HEK293T (cell line): ENCODE results near the gene MAST4.
A peak's percentile ranks its signal among the peaks of the same experiment; 100 is the strongest.

ENCODE experiments used
- CTCF ChIA-PET: fragments of 350-600 bp; formaldehyde crosslinking; extraction: SDS; loops from one replicate; lab custom pipeline; 2021; ENCODE audit warnings: antibody characterized with exemption, inconsistent platforms; lab: Yijun Ruan, JAX
- POLR2A ChIA-PET: fragments of 350-600 bp; formaldehyde crosslinking; extraction: SDS; loops from one replicate; lab custom pipeline; 2020; ENCODE audit warnings: antibody characterized with exemption, inconsistent platforms; lab: Yijun Ruan, JAX
- DNase-seq: peaks from one replicate; pipeline ENCODE4 v3.0.0; 2012; ENCODE audit warnings: mixed read lengths; ENCODE audit errors: extremely low spot score
- ARNT ChIP-seq: fragments of 450-650 bp; IDR thresholded peaks from 2 replicates; pipeline ENCODE4 v1.6.1; 2017; ENCODE audit warnings: mild to moderate bottlenecking
- BHLHE40 ChIP-seq: fragments of 450-650 bp; IDR thresholded peaks from 2 replicates; pipeline ENCODE4 v1.6.1; 2016; ENCODE audit warnings: mild to moderate bottlenecking, moderate library complexity, borderline replicate concordance
- CTBP1 ChIP-seq: fragments of 450-650 bp; IDR thresholded peaks from 2 replicates; pipeline ENCODE4 v1.6.1; 2016; ENCODE audit warnings: borderline replicate concordance
- ELF4 ChIP-seq: fragments of 450-650 bp; IDR thresholded peaks from 2 replicates; pipeline ENCODE4 v1.6.1; 2017; ENCODE audit warnings: antibody characterized with exemption
- FOXA1 ChIP-seq: fragments of 450-650 bp; IDR thresholded peaks from 2 replicates; pipeline ENCODE4 v1.6.1; 2016; ENCODE audit warnings: mild to moderate bottlenecking
- FOXK2 ChIP-seq: fragments of 450-650 bp; IDR thresholded peaks from 2 replicates; pipeline ENCODE4 v1.6.1; 2016; ENCODE audit warnings: mild to moderate bottlenecking
- FOXM1 ChIP-seq: fragments of 450-650 bp; IDR thresholded peaks from 2 replicates; pipeline ENCODE4 v1.6.1; 2017; ENCODE audit warnings: mild to moderate bottlenecking, borderline replicate concordance
- HDGF ChIP-seq: fragments of 450-650 bp; IDR thresholded peaks from 2 replicates; pipeline ENCODE4 v1.6.1; 2017; ENCODE audit warnings: antibody characterized with exemption, borderline replicate concordance
- L3MBTL2 ChIP-seq: fragments of 450-650 bp; conservative IDR thresholded peaks from 2 replicates; pipeline ENCODE4 v1.6.1; 2016; ENCODE audit warnings: mild to moderate bottlenecking
- LEF1 ChIP-seq: fragments of 450-650 bp; IDR thresholded peaks from 2 replicates; pipeline ENCODE4 v1.6.1; 2017; ENCODE audit warnings: mild to moderate bottlenecking, borderline replicate concordance
- NFRKB ChIP-seq: fragments of 450-650 bp; IDR thresholded peaks from 2 replicates; pipeline ENCODE4 v1.6.1; 2016; ENCODE audit warnings: mild to moderate bottlenecking, moderate library complexity
- SP1 ChIP-seq: fragments of 450-650 bp; IDR thresholded peaks from 2 replicates; pipeline ENCODE4 v1.6.1; 2017
- SUZ12 ChIP-seq: fragments of 450-650 bp; IDR thresholded peaks from 2 replicates; pipeline ENCODE4 v1.6.1; 2016; ENCODE audit warnings: mild to moderate bottlenecking
- TARDBP ChIP-seq: fragments of 450-650 bp; IDR thresholded peaks from 2 replicates; pipeline ENCODE4 v1.6.1; 2016
- ZNF384 ChIP-seq: fragments of 450-650 bp; IDR thresholded peaks from 2 replicates; pipeline ENCODE4 v1.6.1; 2016
- TF ChIP-seq, protein P1 (sequence below): fragments of 450-650 bp; IDR thresholded peaks from 2 replicates; pipeline ENCODE4 v1.6.1; 2016

MAST4 gene

DNA sequence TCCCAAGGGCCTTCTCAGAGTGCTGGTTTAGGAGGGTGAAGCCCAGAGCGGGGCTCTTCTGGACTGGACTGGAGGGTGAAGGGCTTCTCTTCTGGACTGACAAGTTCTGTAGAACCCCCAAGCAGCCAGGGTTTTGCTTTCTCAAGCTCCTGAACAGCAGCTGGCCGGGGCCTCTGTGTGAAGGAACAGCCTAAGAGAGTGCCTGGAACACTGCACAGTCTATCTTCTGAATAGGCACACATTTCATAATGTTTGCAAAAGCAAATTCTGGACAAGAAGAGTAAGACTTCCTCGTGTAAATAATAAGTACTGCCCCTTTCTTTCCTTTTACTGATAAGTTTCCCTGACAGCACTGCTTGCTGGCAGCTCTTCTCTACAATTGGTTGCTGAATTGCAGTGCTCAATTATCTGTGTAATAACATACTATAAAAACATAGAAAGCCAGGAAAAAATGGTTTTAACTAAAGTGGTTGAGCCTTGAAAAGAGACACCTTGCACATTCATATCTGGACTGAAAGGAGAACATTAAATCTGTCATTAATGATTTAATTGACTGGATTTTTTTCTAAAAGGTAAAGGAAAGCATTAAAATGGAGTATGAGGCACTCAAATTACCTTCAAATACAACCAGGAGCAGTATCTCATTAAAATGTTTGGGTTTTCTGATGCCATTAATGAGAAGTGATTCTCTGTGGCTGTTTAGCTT, 20.5 kb downstream of the MAST4 start:
- DNase-seq, result no peak
- TF ChIP-seq ARNT, result no peak
- TF ChIP-seq ZNF384, result 0 out of 2 replicates have a peak, but pooled peaks have one; percentile 23
- CTCF ChIA-PET, result interaction anchor here (1.2 kb wide), 1 partner anchor 310 kb away, joined by 3 read pairs; no protein-coding TSS in a partner anchor
- POLR2A ChIA-PET, result no interaction called here

DNA sequence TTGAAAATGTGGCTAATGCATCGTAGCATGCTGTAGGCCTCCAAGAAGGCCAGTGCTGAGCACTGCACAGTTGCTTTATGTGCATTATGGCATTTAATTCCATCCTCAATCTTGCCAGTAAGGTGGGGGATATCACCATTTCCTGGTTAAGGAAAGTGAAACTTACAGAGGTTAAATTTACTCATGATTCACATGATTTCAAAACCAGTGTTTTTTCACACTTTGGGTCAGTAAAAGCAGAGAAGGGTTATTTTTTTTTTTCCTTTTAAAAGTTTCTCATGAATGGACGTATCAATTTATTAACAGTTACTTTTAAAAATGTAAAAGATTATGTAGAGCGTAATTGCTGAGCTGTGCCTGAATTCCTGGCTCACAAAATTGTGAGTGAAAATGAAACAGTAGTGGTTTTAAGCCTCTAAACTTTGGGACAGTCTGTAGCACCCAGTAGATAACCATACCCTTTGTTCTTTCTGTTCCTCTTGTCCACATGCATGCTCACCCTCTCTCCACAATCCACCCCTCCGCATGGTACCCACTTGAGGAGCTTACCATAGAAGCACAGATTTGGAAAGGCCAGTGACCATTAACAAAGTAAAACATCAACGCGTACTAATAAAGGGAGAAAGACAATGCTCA, 21.2 kb downstream of the MAST4 start:
- CTCF ChIA-PET, result no interaction called here
- TF ChIP-seq ARNT, result no peak
- TF ChIP-seq FOXM1, result no peak
- TF ChIP-seq FOXK2, result no peak
- TF ChIP-seq TARDBP, result no peak
- no peak for TF ChIP-seq ELF4
- TF ChIP-seq HDGF, result no peak
- no peak for TF ChIP-seq ZNF384
- TF ChIP-seq BHLHE40, result no peak
- TF ChIP-seq NFRKB, result no peak
- no peak for TF ChIP-seq SP1
- TF ChIP-seq, protein P1, sequence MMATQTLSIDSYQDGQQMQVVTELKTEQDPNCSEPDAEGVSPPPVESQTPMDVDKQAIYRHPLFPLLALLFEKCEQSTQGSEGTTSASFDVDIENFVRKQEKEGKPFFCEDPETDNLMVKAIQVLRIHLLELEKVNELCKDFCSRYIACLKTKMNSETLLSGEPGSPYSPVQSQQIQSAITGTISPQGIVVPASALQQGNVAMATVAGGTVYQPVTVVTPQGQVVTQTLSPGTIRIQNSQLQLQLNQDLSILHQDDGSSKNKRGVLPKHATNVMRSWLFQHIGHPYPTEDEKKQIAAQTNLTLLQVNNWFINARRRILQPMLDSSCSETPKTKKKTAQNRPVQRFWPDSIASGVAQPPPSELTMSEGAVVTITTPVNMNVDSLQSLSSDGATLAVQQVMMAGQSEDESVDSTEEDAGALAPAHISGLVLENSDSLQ, result no peak
- POLR2A ChIA-PET, result no interaction called here
- no peak for DNase-seq

DNA sequence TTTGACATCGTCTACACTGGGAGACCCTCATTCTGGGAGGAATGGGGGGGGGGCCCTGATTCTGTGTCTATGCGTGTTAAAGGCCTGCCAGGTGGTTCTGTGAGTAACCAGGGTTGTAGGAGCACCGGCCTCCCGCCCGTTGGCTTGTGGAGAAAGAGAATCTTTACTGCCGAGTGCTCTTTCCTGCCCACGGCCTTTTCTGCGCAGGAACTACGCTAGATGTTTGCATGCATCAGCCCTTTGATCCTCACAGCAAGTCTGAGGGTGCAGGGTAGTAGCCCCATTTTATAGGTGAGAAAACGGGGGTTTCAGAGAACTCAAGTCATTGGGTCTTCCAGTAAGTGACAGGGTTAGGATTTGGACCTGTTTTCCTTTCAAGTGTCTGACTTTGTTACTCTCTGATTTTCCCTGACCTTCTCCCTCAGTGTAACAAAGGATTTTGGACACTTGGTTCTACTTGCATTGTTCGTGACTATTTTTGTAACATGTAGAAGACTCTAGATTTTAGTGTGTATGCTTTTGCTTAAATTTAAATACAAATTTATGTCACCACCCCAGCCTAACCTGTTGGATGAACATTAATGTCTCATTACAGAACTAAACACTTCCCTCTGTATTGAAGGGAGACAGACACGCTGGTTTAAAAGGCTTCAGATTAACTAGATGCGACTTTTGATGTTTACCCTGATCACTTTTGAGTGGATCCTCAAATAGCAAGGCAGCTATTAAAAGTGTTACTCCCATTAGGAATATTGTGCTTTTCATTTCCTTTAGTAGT, 22.0 kb downstream of the MAST4 start:
- POLR2A ChIA-PET, result no interaction called here
- CTCF ChIA-PET, result interaction anchor here (0.6 kb wide), 1 partner anchor 70 kb away, joined by 3 read pairs; no protein-coding TSS in a partner anchor
- DNase-seq, result no peak
- no peak for TF ChIP-seq SP1
- no peak for TF ChIP-seq LEF1
- no peak for TF ChIP-seq FOXM1
- no peak for TF ChIP-seq SUZ12
- TF ChIP-seq FOXA1, result no peak
- no peak for TF ChIP-seq CTBP1
- TF ChIP-seq L3MBTL2, result no peak
- TF ChIP-seq TARDBP, result no peak
- no peak for TF ChIP-seq ARNT
- no peak for TF ChIP-seq ELF4
- TF ChIP-seq, protein P1, result no peak
- no peak for TF ChIP-seq FOXK2
- no peak for TF ChIP-seq ZNF384
- TF ChIP-seq BHLHE40, result no peak
- no peak for TF ChIP-seq NFRKB
- no peak for TF ChIP-seq HDGF

DNA sequence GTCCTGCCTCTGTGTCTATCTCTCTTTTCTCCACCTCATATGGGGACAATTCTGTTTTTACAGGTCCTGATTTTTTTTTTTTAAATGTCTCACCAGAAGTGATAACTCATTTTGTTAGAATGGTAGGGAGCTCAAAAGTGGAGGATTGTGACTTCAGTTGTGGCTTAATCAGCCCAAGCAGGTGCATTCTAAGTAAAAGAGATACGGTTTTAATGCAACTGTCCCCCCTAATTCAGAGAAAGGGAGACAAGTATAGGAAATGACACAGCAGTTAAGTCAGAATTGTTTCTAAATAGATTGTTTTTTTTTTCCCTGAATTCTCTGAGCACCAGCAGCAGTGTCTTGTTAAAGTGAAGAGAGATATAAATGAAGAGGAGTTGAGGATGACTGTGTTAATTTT, 24.5 kb downstream of the MAST4 start:
- no peak for DNase-seq
- TF ChIP-seq CTBP1 (no peak), FOXA1 (no peak), ELF4 (no peak), SP1 (no peak), FOXM1 (no peak), ZNF384 (no peak), NFRKB (no peak), HDGF (no peak), TARDBP (no peak), LEF1 (no peak), FOXK2 (no peak), ARNT (no peak)
- TF ChIP-seq, protein P1, result no peak
- CTCF ChIA-PET, result no interaction called here
- POLR2A ChIA-PET, result no interaction called here

DNA sequence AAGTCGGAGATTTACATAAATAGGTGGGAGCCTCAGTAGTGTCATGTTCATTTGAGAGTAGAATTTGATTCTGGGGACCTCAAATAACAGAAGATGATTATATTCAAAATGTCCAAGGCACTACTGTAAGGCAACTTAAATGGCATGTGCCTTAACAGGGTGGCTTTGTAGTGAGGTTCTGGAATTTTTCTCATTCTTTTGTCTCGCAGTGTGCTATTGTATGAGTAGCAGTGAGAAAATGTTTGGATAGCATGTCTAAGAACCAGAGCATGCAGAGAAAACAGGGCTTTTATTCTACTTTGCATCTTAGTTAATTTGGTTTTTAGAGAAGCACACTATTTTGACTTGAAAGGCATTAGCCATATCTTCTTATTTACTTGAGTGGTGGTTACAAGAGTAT, 25.0 kb downstream of the MAST4 start:
- TF ChIP-seq, protein P1, result no peak
- TF ChIP-seq NFRKB (no peak), SUZ12 (no peak), BHLHE40 (no peak), ZNF384 (no peak), SP1 (no peak), FOXK2 (no peak)
- DNase-seq, result no peak
- POLR2A ChIA-PET, result no interaction called here
- CTCF ChIA-PET, result no interaction called here
